HUES6 (cell line): ENCODE results near the gene CPAMD8.
"Not testable (repeated sequence)": the region's sequence is repeated elsewhere in the genome, so short reads cannot be mapped to it uniquely, and the experiment has no call there.

Experiments
- H3K27ac ChIP-seq: 2 replicates; pipeline ENCODE4 v1.7.0; 2013; ENCODE audit warnings: low read depth, mild to moderate bottlenecking, low read length, inconsistent platforms
- H3K27me3 ChIP-seq: 2 replicates; pipeline ENCODE4 v1.6.1; 2013; ENCODE audit warnings: low read length; ENCODE audit not compliant: control insufficient read depth, insufficient read depth
- H3K36me3 ChIP-seq: 2 replicates; pipeline ENCODE4 v1.6.1; 2013; ENCODE audit warnings: low read length; ENCODE audit not compliant: control insufficient read depth, insufficient read depth
- H3K4me1 ChIP-seq: 2 replicates; pipeline ENCODE4 v1.6.1; 2013; ENCODE audit warnings: low read length; ENCODE audit not compliant: control insufficient read depth, insufficient read depth
- H3K4me3 ChIP-seq: 2 replicates; pipeline ENCODE4 v1.5.1; 2013; ENCODE audit warnings: low read depth, low read length
- H3K9ac ChIP-seq: one replicate; pipeline ENCODE4 v1.6.1; 2013; ENCODE audit warnings: mild to moderate bottlenecking, low read length
- H3K9me3 ChIP-seq: 2 replicates; pipeline ENCODE4 v1.6.1; 2013; ENCODE audit warnings: low read depth, low read length; ENCODE audit not compliant: control insufficient read depth, insufficient read depth

CPAMD8 gene

DNA sequence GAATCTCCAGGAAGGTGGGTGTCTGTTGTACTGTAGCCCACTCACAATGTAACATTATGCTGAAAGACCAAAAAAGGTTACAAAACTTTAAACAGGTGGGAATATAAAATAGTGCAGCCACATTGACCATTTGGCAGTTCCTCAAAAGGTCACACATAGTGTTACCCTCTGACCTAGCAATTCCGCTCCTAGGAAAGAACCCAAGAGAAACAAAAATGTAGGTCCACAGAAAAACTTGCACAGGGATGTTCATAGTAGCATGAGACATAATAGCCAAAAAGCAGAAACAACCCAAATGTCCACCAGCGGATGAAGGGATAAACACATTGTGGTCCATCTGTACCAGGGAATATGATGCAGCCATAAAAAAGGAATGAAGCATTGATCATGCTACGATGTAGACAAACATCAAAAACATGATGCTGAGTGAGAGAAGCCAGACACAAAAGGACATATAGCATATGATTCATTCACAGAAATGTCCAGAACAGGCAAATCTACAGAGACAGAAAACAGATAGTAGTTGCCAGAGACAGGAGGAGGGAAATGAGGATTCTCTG, 27.9 kb downstream of the CPAMD8 start:
- no peak overlapping the region for H3K4me3 ChIP-seq
- H3K4me1 ChIP-seq = peaks cover 7% of the 10 kb centered on the region; the same call in 1 of the 2 replicates
- no peaks in the 10 kb centered on the region for H3K27me3 ChIP-seq
- H3K9me3 ChIP-seq = peaks cover 14% of the 10 kb centered on the region
- H3K27ac ChIP-seq = no peak overlapping the region
- no peak overlapping the region for H3K9ac ChIP-seq
- H3K36me3 ChIP-seq = peaks cover 10% of the 10 kb centered on the region

DNA sequence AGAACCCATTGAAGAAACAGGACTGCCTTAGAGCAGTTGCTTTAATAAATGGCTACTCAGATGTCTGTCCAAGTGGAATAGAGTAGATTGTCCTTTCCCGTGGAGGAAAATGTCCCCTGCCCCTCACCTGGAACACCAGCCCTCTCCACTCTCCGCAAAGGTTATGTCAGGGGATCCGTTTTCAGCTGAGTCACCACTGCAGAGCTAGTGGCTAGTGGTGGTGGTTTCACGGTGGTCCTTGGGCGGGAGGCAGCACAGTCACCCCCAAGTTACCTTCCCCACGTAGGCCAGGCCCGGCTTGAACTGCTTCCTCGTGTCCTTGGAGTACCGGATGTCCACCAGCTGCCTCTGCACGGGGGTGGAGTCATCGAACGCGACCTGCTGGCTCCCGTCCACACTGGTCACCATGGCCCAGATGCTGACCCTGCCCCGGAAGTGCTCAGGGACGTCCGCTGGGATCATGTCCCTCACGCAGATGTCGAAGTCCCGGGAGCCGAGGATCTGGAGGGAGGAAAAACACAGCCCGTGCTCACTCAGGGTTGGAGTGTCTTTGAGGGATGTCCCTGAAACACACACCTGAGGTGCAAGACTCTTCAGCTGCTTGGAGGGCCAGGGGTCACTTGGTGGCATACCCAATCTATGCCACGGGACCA, 29.6 kb downstream of the CPAMD8 start:
- not testable (repeated sequence) for H3K4me3 ChIP-seq, H3K27me3 ChIP-seq, H3K9ac ChIP-seq, H3K27ac ChIP-seq, H3K4me1 ChIP-seq
- peaks cover 18% of the 10 kb centered on the region for H3K36me3 ChIP-seq
- H3K9me3 ChIP-seq = peaks cover 14% of the 10 kb centered on the region

DNA sequence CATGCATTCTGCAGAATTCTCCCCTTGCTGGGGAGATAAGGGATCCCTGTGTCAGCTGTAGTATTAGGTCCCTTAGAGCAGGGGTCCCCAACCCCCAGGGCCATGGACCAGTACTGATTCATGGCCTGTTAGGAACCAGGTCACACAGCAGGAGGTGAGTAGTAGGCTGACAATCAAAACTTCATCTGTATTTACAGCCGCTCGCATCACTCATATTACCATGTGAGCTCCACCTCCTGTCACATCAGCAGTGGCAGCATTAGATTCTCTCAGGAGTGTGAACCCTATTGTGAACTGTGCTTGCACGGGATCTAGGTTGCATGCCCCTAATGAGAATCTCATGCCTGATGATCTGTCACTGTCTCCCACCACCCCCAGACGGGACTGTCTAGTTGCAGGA, 37.9 kb downstream of the CPAMD8 start:
- Histone ChIP-seq H3K9ac (no peak overlapping the region), H3K27me3 (no peaks in the 10 kb centered on the region), H3K27ac (no peak overlapping the region), H3K4me3 (no peak overlapping the region), H3K4me1 (no peaks in the 10 kb centered on the region), H3K9me3 (peaks cover 22% of the 10 kb centered on the region), H3K36me3 (peaks cover 11% of the 10 kb centered on the region; the same call in 1 of the 2 replicates)

DNA sequence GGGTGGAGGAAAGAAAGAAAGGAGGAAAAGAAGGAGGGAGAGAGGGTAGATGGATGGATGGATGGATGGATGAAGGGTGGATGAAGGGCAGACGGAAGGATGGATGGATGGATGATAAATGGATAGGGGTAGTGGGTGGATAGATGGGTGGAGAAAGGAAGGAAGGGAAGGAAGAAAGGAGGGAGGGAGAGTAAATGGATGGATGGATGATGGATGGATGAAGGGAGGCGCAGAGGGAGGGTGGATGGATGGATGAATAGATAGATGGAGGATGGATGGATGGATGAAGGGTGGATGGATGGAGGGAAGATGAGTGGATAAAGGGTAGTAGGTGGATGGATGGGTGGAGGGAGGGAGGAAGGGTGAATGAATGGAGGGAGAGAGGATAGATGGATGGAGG, 41.2 kb downstream of the CPAMD8 start:
- no peaks in the 10 kb centered on the region for H3K4me1 ChIP-seq
- H3K27ac ChIP-seq = no peak overlapping the region
- H3K9me3 ChIP-seq = peaks cover 22% of the 10 kb centered on the region
- no peak overlapping the region for H3K9ac ChIP-seq
- H3K4me3 ChIP-seq = no peak overlapping the region
- peaks cover 3% of the 10 kb centered on the region; the same call in 1 of the 2 replicates for H3K36me3 ChIP-seq
- H3K27me3 ChIP-seq = no peaks in the 10 kb centered on the region

DNA sequence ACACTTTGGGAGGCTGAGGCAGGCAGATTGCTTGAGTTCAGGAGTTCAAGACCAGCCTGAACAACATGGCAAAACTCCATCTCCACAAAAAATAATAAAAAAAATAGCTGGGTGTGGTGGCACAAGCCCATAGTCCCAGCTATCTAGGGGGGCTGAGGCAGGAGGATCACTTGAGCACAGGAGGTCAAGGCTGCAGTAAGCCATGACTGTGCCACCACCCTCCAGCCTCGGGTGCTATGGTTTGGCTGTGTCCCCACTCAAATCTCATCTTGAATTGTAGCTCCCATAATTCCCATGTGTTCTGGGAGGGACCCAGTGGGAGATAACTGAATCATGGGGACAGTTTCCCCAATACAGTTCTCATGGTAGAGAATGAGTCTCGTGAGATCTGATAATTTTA, 44.0 kb downstream of the CPAMD8 start:
- H3K4me1 ChIP-seq, H3K27ac ChIP-seq, H3K9ac ChIP-seq, H3K4me3 ChIP-seq, H3K27me3 ChIP-seq, H3K36me3 ChIP-seq: not testable (repeated sequence)
- peaks cover 14% of the 10 kb centered on the region for H3K9me3 ChIP-seq

DNA sequence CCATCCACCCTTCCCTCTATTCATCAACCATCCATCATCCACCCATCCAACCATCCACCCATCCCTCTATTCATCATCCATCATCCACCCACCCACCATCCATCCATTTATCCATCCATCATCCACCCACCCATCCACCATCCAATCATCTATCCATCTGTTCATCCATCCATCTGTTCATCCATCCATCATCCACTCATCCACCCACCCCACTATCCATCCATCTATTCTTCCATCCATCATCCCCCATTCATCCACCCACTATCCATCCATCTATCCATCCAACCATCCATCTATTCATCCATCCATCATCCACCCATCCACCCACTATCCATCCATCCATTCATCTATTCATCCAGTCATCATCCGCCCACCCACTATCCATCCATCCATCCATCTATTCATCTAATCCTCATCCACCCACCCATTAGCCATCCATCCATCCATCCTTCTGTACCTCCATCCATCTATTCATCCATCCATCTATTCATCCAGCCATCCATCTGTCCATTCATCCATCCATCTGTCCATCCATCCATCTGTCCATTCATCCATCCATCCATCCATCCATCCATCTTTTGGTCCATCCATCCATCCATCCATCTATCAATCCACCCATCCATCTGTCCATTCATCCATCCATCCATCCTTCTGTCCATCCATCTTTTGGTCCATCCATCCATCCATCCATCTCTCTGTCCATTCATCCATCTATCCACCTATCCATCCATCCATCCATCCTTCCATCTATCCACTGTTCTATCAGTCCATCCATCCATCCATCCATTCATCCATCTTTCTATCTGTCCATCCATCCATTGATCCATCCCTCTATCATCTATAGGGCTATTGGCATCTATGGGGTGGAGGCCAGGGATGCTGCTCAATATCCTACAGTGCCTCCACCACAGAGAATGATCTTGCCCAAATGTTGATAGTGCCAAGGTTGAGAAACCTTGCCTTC, 47.5 kb downstream of the CPAMD8 start:
- Histone ChIP-seq H3K4me1 (no peaks in the 10 kb centered on the region), H3K36me3 (no peaks in the 10 kb centered on the region), H3K4me3 (no peak overlapping the region), H3K27ac (no peak overlapping the region), H3K9ac (no peak overlapping the region), H3K9me3 (peaks cover 1% of the 10 kb centered on the region; the same call in 1 of the 2 replicates), H3K27me3 (no peaks in the 10 kb centered on the region)

DNA sequence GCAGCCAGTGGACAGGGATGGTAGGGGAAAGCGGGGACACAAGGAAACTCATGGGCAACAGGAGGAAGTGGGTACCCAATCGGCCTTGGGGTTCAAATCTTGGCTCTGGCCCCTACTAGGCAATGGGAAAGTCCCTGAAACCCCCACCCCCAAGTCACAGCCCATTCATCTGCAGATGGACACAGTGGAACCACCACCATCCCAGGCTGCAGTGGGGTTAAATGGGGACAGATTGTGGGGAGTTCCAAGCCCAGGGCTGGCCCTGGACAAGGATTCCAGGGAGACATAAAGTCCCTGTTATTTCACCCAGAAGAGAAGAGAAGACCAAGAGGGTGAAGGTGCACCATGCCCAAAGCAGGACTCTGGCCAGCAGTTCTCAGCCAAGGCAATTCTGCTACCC, 48.5 kb downstream of the CPAMD8 start:
- Histone ChIP-seq H3K4me1 (no peaks in the 10 kb centered on the region), H3K27me3 (no peaks in the 10 kb centered on the region), H3K9ac (no peak overlapping the region), H3K4me3 (no peak overlapping the region), H3K27ac (no peak overlapping the region), H3K36me3 (no peaks in the 10 kb centered on the region), H3K9me3 (no peaks in the 10 kb centered on the region)

DNA sequence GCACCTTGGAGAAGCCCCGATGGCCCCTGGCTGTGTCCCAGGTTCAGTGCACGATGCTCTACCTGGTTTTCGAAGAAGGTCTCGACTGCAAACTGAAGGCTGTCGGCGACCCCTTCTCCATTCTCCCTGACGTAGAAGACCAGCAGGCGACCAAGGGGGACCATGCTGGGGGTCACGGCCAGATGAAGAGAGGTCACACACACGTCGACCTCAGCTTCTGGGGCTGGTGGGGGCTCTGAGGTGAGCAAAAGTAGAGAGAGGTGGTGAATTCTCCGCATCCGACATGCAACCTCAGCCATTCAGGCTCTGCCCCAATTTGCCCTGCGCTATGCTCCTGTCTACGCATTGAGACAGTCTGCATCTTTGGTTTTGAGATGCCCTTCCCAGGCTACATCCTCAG, 49.3 kb downstream of the CPAMD8 start:
- Histone ChIP-seq H3K4me1 (no peaks in the 10 kb centered on the region), H3K9ac (no peak overlapping the region), H3K4me3 (no peak overlapping the region), H3K9me3 (no peaks in the 10 kb centered on the region), H3K27ac (no peak overlapping the region), H3K27me3 (no peaks in the 10 kb centered on the region), H3K36me3 (no peaks in the 10 kb centered on the region)

DNA sequence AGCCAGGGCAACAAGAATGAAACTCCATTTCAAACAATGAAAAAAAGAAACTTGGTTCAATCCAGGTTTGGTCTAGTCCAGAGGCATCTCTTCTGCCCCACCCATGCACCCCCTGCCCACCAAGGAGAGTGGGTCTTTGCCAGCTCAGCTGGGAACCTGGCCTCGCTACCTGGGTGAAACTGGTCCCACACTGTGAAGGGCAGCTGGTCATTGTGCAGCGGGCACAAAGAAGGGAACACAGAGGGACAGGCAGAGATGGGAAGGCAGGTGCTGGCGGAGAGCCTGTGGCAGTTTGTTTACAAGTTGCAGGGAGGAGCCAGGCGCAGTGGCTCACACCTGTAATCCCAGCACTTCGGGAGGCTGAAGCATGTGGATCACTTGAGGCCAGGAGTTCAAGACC, 50.2 kb downstream of the CPAMD8 start:
- Histone ChIP-seq H3K36me3 (no peaks in the 10 kb centered on the region), H3K27me3 (no peaks in the 10 kb centered on the region), H3K27ac (no peak overlapping the region), H3K9ac (no peak overlapping the region), H3K4me1 (no peaks in the 10 kb centered on the region), H3K9me3 (no peaks in the 10 kb centered on the region), H3K4me3 (no peak overlapping the region)

DNA sequence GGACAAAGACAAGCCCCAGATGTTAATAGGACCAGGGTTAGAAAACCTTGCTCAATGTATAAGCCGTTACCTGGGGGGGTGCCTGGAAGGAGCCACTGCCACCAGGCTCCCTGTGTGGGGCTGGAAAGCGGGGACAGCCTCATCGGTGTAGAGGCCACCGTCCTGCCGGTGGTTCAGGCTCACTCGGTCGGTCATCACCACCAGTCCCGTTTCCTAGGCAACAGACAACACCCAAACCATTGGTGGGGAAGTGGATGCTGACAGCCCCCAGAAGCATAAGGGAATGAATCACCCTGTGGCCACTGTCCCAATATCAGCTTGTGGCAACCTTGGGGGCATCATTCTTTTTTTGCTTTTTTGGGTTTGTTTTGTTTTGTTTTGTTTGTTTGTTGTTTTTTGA, 55.8 kb downstream of the CPAMD8 start:
- peaks cover 12% of the 10 kb centered on the region for H3K9me3 ChIP-seq
- no peak overlapping the region for H3K27ac ChIP-seq
- H3K27me3 ChIP-seq = no peaks in the 10 kb centered on the region
- H3K4me3 ChIP-seq = no peak overlapping the region
- no peak overlapping the region for H3K9ac ChIP-seq
- H3K36me3 ChIP-seq = peaks cover 4% of the 10 kb centered on the region; the same call in 1 of the 2 replicates
- H3K4me1 ChIP-seq = no peaks in the 10 kb centered on the region

DNA sequence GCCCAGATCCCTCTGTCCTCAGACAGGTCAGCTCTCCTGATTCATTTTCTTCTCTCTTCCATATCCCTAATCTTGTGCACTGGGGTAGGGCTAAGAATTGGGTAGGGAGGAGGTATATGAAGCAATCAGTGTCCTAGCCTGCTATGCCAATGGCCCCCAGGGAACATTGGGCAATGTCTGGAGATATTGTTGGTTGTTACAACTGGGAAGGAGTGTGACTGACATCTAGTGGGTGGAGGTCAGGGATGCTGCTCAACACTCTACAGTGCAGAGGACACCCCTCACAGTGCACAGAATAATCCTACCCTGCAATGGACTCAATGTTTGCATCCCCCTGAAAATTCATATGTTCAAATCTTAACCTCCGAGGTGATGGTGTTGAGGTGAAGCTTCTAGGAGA, 57.5 kb downstream of the CPAMD8 start:
- Histone ChIP-seq H3K4me1 (no peaks in the 10 kb centered on the region), H3K27me3 (no peaks in the 10 kb centered on the region), H3K9ac (no peak overlapping the region), H3K27ac (no peak overlapping the region), H3K9me3 (peaks cover 12% of the 10 kb centered on the region), H3K4me3 (no peak overlapping the region), H3K36me3 (peaks cover 4% of the 10 kb centered on the region; the same call in 1 of the 2 replicates)
